Esophagus squamous epithelium (tissue), 5 donors: Measurements from ENCODE around the gene AP5Z1. TPM values are rescaled to one million over a fixed set of nuclear protein-coding genes. Genes with fewer than 3 reads are reported as not detected.

Source experiments
- DNase-seq: peaks from one replicate; lab custom pipeline; 2025; lab: John Stamatoyannopoulos, UW
- H3K27ac ChIP-seq, 4 donors: fragments of 200-600 bp; sonication (generic); one replicate each; pipeline ENCODE4 v1.5.1; 2016 to 2019; ENCODE audit warnings: mild to moderate bottlenecking in 1 of 4
- H3K27me3 ChIP-seq, 4 donors: fragments of 200-600 bp; sonication (generic); 1 replicate in 3 of 4; 2 replicates in 1 of 4; pipeline versions ENCODE4 v1.5.1 to v1.6.0; 2017 to 2021; ENCODE audit warnings: antibody characterized with exemption in 1 of 4
- H3K36me3 ChIP-seq, 3 donors: fragments of 200-600 bp; sonication (generic); one replicate each; pipeline ENCODE4 v1.5.1; 2016 to 2019
- H3K4me1 ChIP-seq, 3 donors: fragments of 200-600 bp; sonication (generic); one replicate each; pipeline ENCODE4 v1.5.1; 2017 to 2019
- H3K4me3 ChIP-seq, 4 donors: fragments of 200-600 bp; sonication (generic); 1 replicate in 3 of 4; 2 replicates in 1 of 4; pipeline ENCODE4 v1.5.1; 2016 to 2019; ENCODE audit warnings: mild to moderate bottlenecking in 2 of 4, moderate library complexity in 1 of 4
- H3K9me3 ChIP-seq, 3 donors: fragments of 200-600 bp; sonication (generic); one replicate each; pipeline ENCODE4 v1.5.1; 2016 to 2019
- POLR2A ChIP-seq, 4 donors: fragments of 450-650 bp; IDR thresholded peaks; one replicate each; pipeline ENCODE4 v1.6.1; 2017; ENCODE audit warnings: antibody characterized with exemption in 4 of 4, mild to moderate bottlenecking in 4 of 4, moderate library complexity in 3 of 4
- WGBS, 2 donors: methylation state at CpG; one replicate each; pipeline ENCODE4 v1.1.5; 2018; 5-methylcytosine and 5-hydroxymethylcytosine counted together
- intact Hi-C: fragments of 100-400 bp; cut with DNase I; formaldehyde crosslinking; loops from one replicate; pipeline ENCODE4 v1.15.0; 2022
- total RNA-seq, 4 donors: library from RNA; depleted of rRNA; stranded (reverse); fragments of >200 nt; gene quantifications; one replicate each; pipeline ENCODE4 v1.1.0, GENCODE V29; 2016
- TF ChIP-seq, protein P1 (sequence below), 6 experiments: fragments of 450-650 bp in 4 of 6; fragments of 200-600 bp in 2 of 6; sonication (generic) in 2 of 6; IDR thresholded peaks; one replicate each; pipeline ENCODE4 v1.5.1; 2016 to 2019; ENCODE audit warnings: antibody characterized with exemption in 6 of 6, mild to moderate bottlenecking in 4 of 6, moderate library complexity in 4 of 6
- donor health status: DM: yes; HTN: yes; CAD: no.

The AP5Z1 gene
- total RNA-seq, 4 donors from 2014 or later: 11.2 to 32.8 (median 23.8) TPM

DNA sequence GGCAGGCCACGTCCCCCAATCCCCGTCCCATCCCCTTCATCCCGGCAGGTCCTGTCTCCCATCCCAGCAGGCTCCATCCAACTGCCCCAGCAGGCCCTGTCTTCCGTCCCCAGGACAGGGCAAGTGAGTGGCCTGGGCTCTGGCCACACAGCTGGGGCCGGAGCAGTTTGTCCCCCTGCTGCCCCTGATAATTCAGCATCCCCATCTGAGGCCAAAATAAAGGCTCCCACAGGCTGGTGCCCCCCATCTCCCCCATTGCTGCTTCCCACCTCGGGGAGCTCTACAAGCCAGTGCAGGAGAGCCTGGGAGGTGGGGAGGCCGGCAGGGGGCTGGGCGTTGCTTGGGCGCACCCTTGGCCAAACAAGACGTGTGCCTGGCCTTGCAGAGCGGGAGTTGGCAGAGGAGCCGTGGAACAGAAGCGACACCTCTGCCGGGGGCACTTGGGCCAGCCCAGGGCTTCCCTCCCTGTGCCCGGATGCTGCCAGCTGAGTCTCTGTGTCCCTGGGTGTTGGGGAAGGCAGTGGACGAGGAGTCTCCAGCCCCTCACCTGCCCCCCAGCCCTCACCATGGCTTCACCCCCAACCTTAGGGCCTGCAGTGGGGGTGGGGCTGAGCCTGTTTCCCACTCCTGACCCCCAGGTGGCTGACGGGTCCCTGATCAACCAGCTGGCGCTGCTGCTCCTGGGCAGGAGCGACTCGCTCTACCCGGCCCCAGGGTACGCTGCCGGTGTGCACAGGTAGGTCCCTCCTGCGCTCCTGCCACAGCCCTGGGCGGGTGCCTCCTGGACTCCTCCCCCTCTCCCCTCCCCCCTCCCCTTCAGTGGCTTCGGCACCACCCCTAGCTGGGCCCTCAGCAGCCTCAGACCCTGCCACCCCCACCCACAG is 14.0 kb downstream of the AP5Z1 start:
- intact Hi-C loops: loop anchor here (10.0 kb wide), 1 partner anchor 295 kb away; no protein-coding TSS in a partner anchor
- H3K4me1 ChIP-seq: peaks cover 0 to 18% (median 17%) of the 10 kb centered on the region in 3 donors

DNA sequence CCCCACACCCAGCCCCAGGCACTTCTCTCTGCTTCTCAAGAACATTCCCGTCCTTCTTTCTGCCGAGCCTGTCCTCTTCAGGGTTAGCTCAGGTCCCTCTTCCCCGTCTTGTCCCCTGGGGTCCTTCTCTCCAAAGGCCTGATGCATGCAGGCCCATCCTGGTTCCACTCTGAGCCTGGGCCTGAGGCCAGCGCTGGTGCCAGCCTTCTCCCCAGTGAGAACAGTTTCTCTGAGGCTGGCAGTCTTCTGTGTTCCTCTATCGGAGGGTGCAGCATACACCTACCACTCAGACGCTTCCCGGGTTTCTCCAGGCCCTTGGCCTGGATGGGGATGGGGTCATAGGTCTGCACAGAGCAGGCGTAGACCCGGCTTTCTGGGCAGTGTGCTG is 14.6 kb downstream of the AP5Z1 start:
- H3K4me3 ChIP-seq: no peak overlapping the region
- H3K27ac ChIP-seq: no peak overlapping the region
- H3K27me3 ChIP-seq: no peaks in the 10 kb centered on the region
- H3K4me1 ChIP-seq: peaks cover 0 to 18% (median 17%) of the 10 kb centered on the region in 3 donors
- TF ChIP-seq, protein P1, sequence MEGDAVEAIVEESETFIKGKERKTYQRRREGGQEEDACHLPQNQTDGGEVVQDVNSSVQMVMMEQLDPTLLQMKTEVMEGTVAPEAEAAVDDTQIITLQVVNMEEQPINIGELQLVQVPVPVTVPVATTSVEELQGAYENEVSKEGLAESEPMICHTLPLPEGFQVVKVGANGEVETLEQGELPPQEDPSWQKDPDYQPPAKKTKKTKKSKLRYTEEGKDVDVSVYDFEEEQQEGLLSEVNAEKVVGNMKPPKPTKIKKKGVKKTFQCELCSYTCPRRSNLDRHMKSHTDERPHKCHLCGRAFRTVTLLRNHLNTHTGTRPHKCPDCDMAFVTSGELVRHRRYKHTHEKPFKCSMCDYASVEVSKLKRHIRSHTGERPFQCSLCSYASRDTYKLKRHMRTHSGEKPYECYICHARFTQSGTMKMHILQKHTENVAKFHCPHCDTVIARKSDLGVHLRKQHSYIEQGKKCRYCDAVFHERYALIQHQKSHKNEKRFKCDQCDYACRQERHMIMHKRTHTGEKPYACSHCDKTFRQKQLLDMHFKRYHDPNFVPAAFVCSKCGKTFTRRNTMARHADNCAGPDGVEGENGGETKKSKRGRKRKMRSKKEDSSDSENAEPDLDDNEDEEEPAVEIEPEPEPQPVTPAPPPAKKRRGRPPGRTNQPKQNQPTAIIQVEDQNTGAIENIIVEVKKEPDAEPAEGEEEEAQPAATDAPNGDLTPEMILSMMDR (IDR thresholded peaks at IDR 0.05): no peak
- no peak for TF ChIP-seq POLR2A (IDR thresholded peaks at IDR 0.05)
- no peak for DNase-seq
- WGBS, 2 donors: 81 to 86% methylated on average over 4 of the region's 9 CpGs
- H3K36me3 ChIP-seq: peaks cover 29 to 73% (median 43%) of the 10 kb centered on the region in 3 donors
- no peaks in the 10 kb centered on the region for H3K9me3 ChIP-seq
- intact Hi-C loops: loop anchor here (10.0 kb wide), 1 partner anchor 295 kb away; no protein-coding TSS in a partner anchor

More for the DNA sequence above, 14.0 kb downstream of the AP5Z1 start:
- Histone ChIP-seq H3K27me3 (no peaks in the 10 kb centered on the region), H3K27ac (no peak overlapping the region), H3K9me3 (no peaks in the 10 kb centered on the region), H3K36me3 (peaks cover 34 to 79% (median 49%) of the 10 kb centered on the region in 3 donors), H3K4me3 (no peak overlapping the region)
- WGBS, 2 donors: 85 to 87% methylated on average over 8 to 10 of the region's 26 CpGs
- no peak for DNase-seq
- no peak for TF ChIP-seq POLR2A (IDR thresholded peaks at IDR 0.05)
- TF ChIP-seq, protein P1 (IDR thresholded peaks at IDR 0.05): no peak

DNA sequence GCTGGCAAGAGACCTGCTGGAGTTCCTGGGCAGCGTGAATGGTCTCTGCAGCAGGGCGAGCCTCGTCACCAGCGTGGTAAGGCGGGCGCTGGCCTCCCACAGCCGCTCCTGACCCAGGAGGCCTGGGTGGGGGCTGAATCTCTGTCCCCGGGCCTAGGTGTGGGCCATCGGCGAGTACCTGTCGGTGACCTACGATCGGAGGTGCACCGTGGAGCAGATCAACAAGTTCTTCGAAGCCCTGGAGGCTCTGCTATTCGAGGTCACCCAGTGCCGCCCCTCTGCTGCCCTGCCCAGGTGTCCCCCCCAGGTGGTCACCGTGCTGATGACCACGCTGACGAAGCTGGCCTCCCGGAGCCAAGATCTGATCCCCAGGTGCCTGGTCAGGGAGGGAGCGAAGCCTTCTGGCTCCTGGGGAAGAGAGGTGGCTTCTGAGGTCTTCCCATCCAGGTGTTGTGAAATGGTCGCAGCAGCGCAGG is 15.1 kb downstream of the AP5Z1 start:
- WGBS, 2 donors: 100% methylated on average over 2 of the region's 24 CpGs; no CpG with 5 or more reads in 1 of the 2 donors
- Histone ChIP-seq H3K36me3 (peaks cover 28 to 68% (median 42%) of the 10 kb centered on the region in 3 donors), H3K4me1 (peaks cover 0 to 18% (median 17%) of the 10 kb centered on the region in 3 donors), H3K27me3 (no peaks in the 10 kb centered on the region), H3K4me3 (no peak overlapping the region), H3K27ac (no peak overlapping the region), H3K9me3 (no peaks in the 10 kb centered on the region)
- no peak for DNase-seq
- TF ChIP-seq POLR2A (IDR thresholded peaks at IDR 0.05): no peak
- TF ChIP-seq, protein P1 (IDR thresholded peaks at IDR 0.05): no peak
- intact Hi-C loops: loop anchor here (10.0 kb wide), 1 partner anchor 294 kb away; no protein-coding TSS in a partner anchor

- 100% methylated on average over 3 of the region's 25 CpGs; no CpG with 5 or more reads in 1 of the 2 donors for WGBS, 2 donors
- DNase-seq: no peak
Observed at GRCh38 chr7:4791101-4791737, 15.8 kb downstream of the AP5Z1 start.

More at GRCh38 chr7:4791101-4791737, 15.8 kb downstream of the AP5Z1 start:
- H3K9me3 ChIP-seq: no peaks in the 10 kb centered on the region
- no peak overlapping the region for H3K4me3 ChIP-seq
- intact Hi-C loops: loop anchor here (10.0 kb wide), 1 partner anchor 294 kb away; no protein-coding TSS in a partner anchor
- TF ChIP-seq POLR2A (IDR thresholded peaks at IDR 0.05): no peak
- TF ChIP-seq, protein P1 (IDR thresholded peaks at IDR 0.05): no peak
- H3K27me3 ChIP-seq: no peaks in the 10 kb centered on the region
- H3K27ac ChIP-seq: no peak overlapping the region
- H3K36me3 ChIP-seq: peaks cover 27 to 61% (median 38%) of the 10 kb centered on the region in 3 donors
- peaks cover 0 to 18% (median 17%) of the 10 kb centered on the region in 3 donors for H3K4me1 ChIP-seq
